K562 (cell line): Measurements from ENCODE around the gene PALM3. TPM values are rescaled to one million over a fixed set of nuclear protein-coding genes. Genes with fewer than 3 reads are reported as not detected.

ENCODE experiments used
- CBFA2T2 ChIP-seq: fragments of 450-650 bp; conservative IDR thresholded peaks from 2 replicates; pipeline ENCODE4 v1.6.1; 2017; ENCODE audit warnings: mild to moderate bottlenecking
- CHAMP1 ChIP-seq: fragments of 450-650 bp; IDR thresholded peaks from 2 replicates; pipeline ENCODE4 v1.6.1; 2016; ENCODE audit warnings: mild to moderate bottlenecking
- CREB3L1 ChIP-seq: fragments of 450-650 bp; IDR thresholded peaks from 2 replicates; pipeline ENCODE4 v1.6.1; 2014; ENCODE audit warnings: low read depth, mild to moderate bottlenecking, moderate library complexity, borderline replicate concordance
- DDX20 ChIP-seq: fragments of 450-650 bp; IDR thresholded peaks from 2 replicates; pipeline ENCODE4 v1.6.1; 2016; ENCODE audit warnings: missing genetic modification characterization, low read depth, mild to moderate bottlenecking, missing compliant biosample characterization, moderate library complexity
- DIDO1 ChIP-seq: fragments of 450-650 bp; IDR thresholded peaks from 2 replicates; pipeline ENCODE4 v1.6.1; 2016; ENCODE audit warnings: low read depth, missing biosample characterization, missing genetic modification characterization
- ELF4 ChIP-seq: fragments of 450-650 bp; formaldehyde crosslinking; IDR thresholded peaks from 2 replicates; pipeline ENCODE4 v1.4.0; 2022; ENCODE audit warnings: missing genetic modification characterization
- ELK3 ChIP-seq: fragments of 450-650 bp; formaldehyde crosslinking; IDR thresholded peaks from 2 replicates; pipeline ENCODE4 v1.4.0; 2020; ENCODE audit warnings: mild to moderate bottlenecking
- MCM7 ChIP-seq, 2 experiments: fragments of 450-650 bp; IDR thresholded peaks; 2 replicates each; pipeline ENCODE4 v1.6.1; 2016 to 2018
- MLLT1 ChIP-seq, 2 experiments: fragments of 450-650 bp; IDR thresholded peaks; 2 replicates each; pipeline ENCODE4 v1.6.1; 2016
- MNT ChIP-seq, 2 experiments: fragments of 450-650 bp; conservative IDR thresholded peaks; 2 replicates each; pipeline ENCODE4 v1.6.1; 2017; ENCODE audit warnings: mild to moderate bottlenecking in 2 of 2, moderate library complexity in 2 of 2
- SIRT6 ChIP-seq: IDR thresholded peaks from one replicate; pipeline ENCODE4 v1.6.1; 2012; ENCODE audit warnings: low read depth, mild to moderate bottlenecking, control low read depth, inconsistent platforms, low read length, moderate library complexity
- ZBTB12 ChIP-seq: fragments of 250-450 bp; sonication (Bioruptor Pico); IDR thresholded peaks from 2 replicates; pipeline ENCODE4 v1.4.0; 2020
- ZBTB8A ChIP-seq: fragments of 450-650 bp; IDR thresholded peaks from 2 replicates; pipeline ENCODE4 v1.6.1; 2018; ENCODE audit warnings: mild to moderate bottlenecking, moderate library complexity; ENCODE audit not compliant: partially characterized antibody
- ZKSCAN1 ChIP-seq: fragments of 150-350 bp; IDR thresholded peaks from 2 replicates; pipeline ENCODE4 v1.6.1; 2016; ENCODE audit warnings: low read depth, low read length
- ZNF277 ChIP-seq: fragments of 250-450 bp; sonication (Bioruptor Pico); IDR thresholded peaks from 2 replicates; pipeline ENCODE4 v1.8.0; 2022; ENCODE audit warnings: inconsistent platforms, mild to moderate bottlenecking, moderate library complexity, borderline replicate concordance
- polyA plus RNA-seq, 8 experiments: library from polyadenylated mRNA; depleted of rRNA in 4 of 8; stranded (reverse) in 5 of 8; unstranded in 3 of 8; fragments of >200 nt; fragmentation: Nextera tagmentation in 2 of 8; fragmentation: Illumina TruSeq in 1 of 8; extraction: Ambion mirVana in 2 of 8; extraction: Trizol in 1 of 8; gene quantifications; 2 replicates each; pipeline versions ENCODE4 v1.2.1 to v1.2.3, GENCODE V29; 2011 to 2014; ENCODE audit warnings: inconsistent platforms in 1 of 8, missing spikeins in 1 of 8
- total RNA-seq, 7 experiments: library from RNA; depleted of rRNA in 6 of 7; stranded (reverse); fragments of >200 nt in 6 of 7; fragmentation: Illumina TruSeq in 2 of 7; extraction: Trizol in 2 of 7; gene quantifications; 2 replicates each; pipeline versions ENCODE4 v1.2.1 to v1.2.3, GENCODE V29; 2011 to 2021; ENCODE audit warnings: low replicate concordance in 1 of 7

Gene PALM3
- total and polyA plus RNA-seq, 9 of the 15 experiments (the other 6 are each of a cell fraction or from before 2014, with no cell fraction given): 0.07 to 9.3 (median 3.3) TPM

- 0 out of 2 replicates have a peak, but pooled peaks have one; percentile 13 for TF ChIP-seq DIDO1 (tag)
- peak; percentile 84 for TF ChIP-seq ZKSCAN1
- no peak for TF ChIP-seq ZBTB8A
- peak; percentile 89; the same call in 1 of the 2 replicates for TF ChIP-seq CREB3L1
- TF ChIP-seq DDX20: no peak
- peak; percentile 96 for TF ChIP-seq CBFA2T2
- TF ChIP-seq ZNF277 (CRISPR knock-in tag): no peak
- TF ChIP-seq CHAMP1: no peak; the same call in 1 of the 2 replicates
- TF ChIP-seq SIRT6: no peak
- peak; percentile 97 for TF ChIP-seq ZBTB12 (CRISPR knock-in tag)
- no peak for TF ChIP-seq MCM7 (IDR thresholded peaks at IDR 0.05)
- TF ChIP-seq ELF4: 0 out of 2 replicates have a peak, but pooled peaks have one; percentile 80
- peak in 1 of 2 experiments; percentile 99; a peak in 3 of 4 replicates for TF ChIP-seq MLLT1 (IDR thresholded peaks at IDR 0.05)
- TF ChIP-seq MNT (conservative IDR thresholded peaks at IDR 0.05): peak; percentile 54 to 86
- no peak for TF ChIP-seq ELK3
Observed at GRCh38 chr19:14006766-14007562, 54.9 kb downstream of the PALM3 start (continued).
